Esophagus mucosa (tissue), 1 donor: ENCODE measurements around the gene EPDR1. TPM values are rescaled to one million over a fixed set of nuclear protein-coding genes. Genes with fewer than 3 reads are reported as not detected.
A peak's percentile ranks its signal among the peaks of the same experiment; 100 is the strongest.
"Not testable (repeated sequence)": the region's sequence is repeated elsewhere in the genome, so short reads cannot be mapped to it uniquely, and the experiment has no call there.

Experiments
- ATAC-seq: fragments of 200-7000 bp; cut with Tn5 transposase; one replicate; pipeline ENCODE4 v1.9.1; 2020
- total RNA-seq: library from RNA; stranded (reverse); gene quantifications from one replicate; pipeline ENCODE4 v1.2.4, GENCODE V29; 2023
- donor health status: DM: yes; HTN: yes; CAD: no.

Gene EPDR1
- total RNA-seq, 1 donor from 2014 or later, result 0.64 TPM

- no peak for ATAC-seq
Measured at GRCh38 chr7:37930226-37930948, 9.9 kb downstream of the EPDR1 start.

GRCh38 chr7:37932543-37932942, 12.1 kb downstream of the EPDR1 start:
- ATAC-seq, result no peak

GRCh38 chr7:37933018-37933566, 12.7 kb downstream of the EPDR1 start:
- no peak for ATAC-seq

GRCh38 chr7:37942934-37943610, 22.6 kb downstream of the EPDR1 start:
- no peak for ATAC-seq

GRCh38 chr7:37943905-37944736, 23.7 kb downstream of the EPDR1 start:
- ATAC-seq, result no peak

GRCh38 chr7:37944737-37945054, 24.3 kb downstream of the EPDR1 start:
- no peak for ATAC-seq

- ATAC-seq, result no peak
Measured at GRCh38 chr7:37945336-37945735, 24.9 kb downstream of the EPDR1 start.

- no peak for ATAC-seq
Measured at GRCh38 chr7:37947138-37947940, 26.9 kb downstream of the EPDR1 start.

- ATAC-seq, result no peak
Measured at GRCh38 chr7:37947941-37948210, 27.4 kb downstream of the EPDR1 start.

- no peak for ATAC-seq
Measured at GRCh38 chr7:37952240-37952639, 31.8 kb downstream of the EPDR1 start.

GRCh38 chr7:37954217-37954616, 33.8 kb downstream of the EPDR1 start:
- not testable (repeated sequence) for ATAC-seq

GRCh38 chr7:37956791-37957190, 36.4 kb downstream of the EPDR1 start:
- no peak for ATAC-seq

GRCh38 chr7:37957221-37957970, 37.0 kb downstream of the EPDR1 start:
- ATAC-seq, result no peak

- ATAC-seq, result no peak
Measured at GRCh38 chr7:37960483-37960882, 40.0 kb downstream of the EPDR1 start.

- no peak for ATAC-seq
Measured at GRCh38 chr7:37961251-37961650, 40.8 kb downstream of the EPDR1 start.

- ATAC-seq, result no peak
Measured at GRCh38 chr7:37964196-37964595, 43.8 kb downstream of the EPDR1 start.

GRCh38 chr7:37970211-37970610, 49.8 kb downstream of the EPDR1 start:
- ATAC-seq, result no peak

- ATAC-seq, result no peak
Measured at GRCh38 chr7:37971491-37971890, 51.1 kb downstream of the EPDR1 start.

- no peak for ATAC-seq
Measured at GRCh38 chr7:37973915-37974314, 53.5 kb downstream of the EPDR1 start.

- no peak for ATAC-seq
Measured at GRCh38 chr7:37974711-37975110, 54.3 kb downstream of the EPDR1 start.

- ATAC-seq, result peak; percentile 38
Measured at GRCh38 chr7:37977243-37977642, 56.8 kb downstream of the EPDR1 start.

- no peak for ATAC-seq
Measured at GRCh38 chr7:37981664-37982063, 61.2 kb downstream of the EPDR1 start.
